KMS-11 (cell line): ENCODE results near the gene CHM.

Experiments used
- H2AFZ ChIP-seq: fragments of 200-600 bp; sonication (generic); 2 replicates; pipeline ENCODE4 v1.6.1; 2016; ENCODE audit warnings: antibody characterized with exemption, mixed run types, low read depth
- H3K27ac ChIP-seq: fragments of 200-600 bp; sonication (generic); 2 replicates; pipeline ENCODE4 v1.6.1; 2016; ENCODE audit warnings: mild to moderate bottlenecking, mixed run types
- H3K27me3 ChIP-seq: fragments of 200-600 bp; sonication (generic); 2 replicates; pipeline ENCODE4 v1.6.1; 2017; ENCODE audit warnings: mild to moderate bottlenecking, low read depth, mixed run types, moderate library complexity; ENCODE audit not compliant: insufficient read depth
- H3K36me3 ChIP-seq: fragments of 200-600 bp; sonication (generic); 2 replicates; pipeline ENCODE4 v1.6.1; 2017; ENCODE audit warnings: mild to moderate bottlenecking, mixed run types; ENCODE audit not compliant: insufficient read depth
- H3K4me1 ChIP-seq: fragments of 200-600 bp; sonication (generic); 2 replicates; pipeline ENCODE4 v1.6.1; 2016; ENCODE audit warnings: mild to moderate bottlenecking, low read depth, mixed run types; ENCODE audit not compliant: poor library complexity, severe bottlenecking
- H3K4me2 ChIP-seq: fragments of 200-600 bp; sonication (generic); 2 replicates; pipeline ENCODE4 v1.7.0; 2016; ENCODE audit warnings: mild to moderate bottlenecking, mixed run types
- H3K4me3 ChIP-seq: fragments of 200-600 bp; sonication (generic); IDR thresholded peaks from 2 replicates; pipeline ENCODE4 v1.6.1; 2017; ENCODE audit warnings: low read depth, low read length, mixed read lengths; ENCODE audit not compliant: insufficient read depth
- H3K79me2 ChIP-seq: fragments of 200-600 bp; sonication (generic); 2 replicates; pipeline ENCODE4 v1.6.1; 2016; ENCODE audit warnings: low read depth, mixed run types; ENCODE audit not compliant: insufficient read depth
- H3K9ac ChIP-seq: fragments of 200-600 bp; sonication (generic); 2 replicates; pipeline ENCODE4 v1.6.1; 2016; ENCODE audit warnings: mild to moderate bottlenecking, mixed run types
- H4K20me1 ChIP-seq: fragments of 200-600 bp; sonication (generic); 2 replicates; pipeline ENCODE4 v1.6.1; 2016; ENCODE audit warnings: mild to moderate bottlenecking, mixed run types; ENCODE audit not compliant: insufficient read depth
- CTCF ChIP-seq: fragments of 200-600 bp; sonication (generic); conservative IDR thresholded peaks from 2 replicates; pipeline ENCODE4 v1.6.1; 2017; ENCODE audit warnings: low read depth, mild to moderate bottlenecking, antibody characterized with exemption, low read length, moderate library complexity, mixed read lengths

CHM gene

GRCh38 chrX:85914431-85914830, 132.9 kb downstream of the CHM start:
- no peaks in the 10 kb centered on the region for H3K27me3 ChIP-seq
- H3K9ac ChIP-seq = no peak overlapping the region
- no peaks in the 10 kb centered on the region for H3K79me2 ChIP-seq
- no peak for TF ChIP-seq CTCF
- H3K4me2 ChIP-seq = no peak overlapping the region
- no peak overlapping the region for H3K4me3 ChIP-seq
- H2AFZ ChIP-seq = no peak overlapping the region
- no peaks in the 10 kb centered on the region for H3K4me1 ChIP-seq
- H3K36me3 ChIP-seq = no peaks in the 10 kb centered on the region
- no peak overlapping the region for H3K27ac ChIP-seq
- H4K20me1 ChIP-seq = no peaks in the 10 kb centered on the region

DNA sequence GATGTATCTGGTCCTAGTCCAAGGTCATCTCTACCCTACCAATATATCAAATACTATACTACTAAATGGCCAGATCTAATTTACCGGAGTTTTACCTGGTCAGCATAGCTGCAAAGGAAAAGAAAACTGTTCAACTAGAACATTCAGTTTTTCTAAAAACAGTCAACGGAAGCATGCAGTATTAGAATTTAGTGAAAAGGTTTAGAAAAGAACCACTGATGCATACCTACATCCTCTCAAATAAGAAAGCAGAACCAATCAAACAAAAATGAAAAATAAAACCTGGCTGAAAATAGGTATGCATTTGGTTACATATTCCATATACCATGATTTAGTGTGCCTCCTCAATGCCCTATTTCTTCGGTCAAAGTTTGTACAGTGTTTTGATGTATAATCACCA, 140.0 kb downstream of the CHM start:
- Histone ChIP-seq H3K79me2 (no peaks in the 10 kb centered on the region), H3K9ac (no peak overlapping the region), H3K4me3 (no peak overlapping the region), H3K36me3 (no peaks in the 10 kb centered on the region), H2AFZ (no peak overlapping the region), H3K27me3 (no peaks in the 10 kb centered on the region), H3K4me1 (no peaks in the 10 kb centered on the region), H3K27ac (no peak overlapping the region), H4K20me1 (no peaks in the 10 kb centered on the region), H3K4me2 (no peak overlapping the region)
- no peak for TF ChIP-seq CTCF

DNA sequence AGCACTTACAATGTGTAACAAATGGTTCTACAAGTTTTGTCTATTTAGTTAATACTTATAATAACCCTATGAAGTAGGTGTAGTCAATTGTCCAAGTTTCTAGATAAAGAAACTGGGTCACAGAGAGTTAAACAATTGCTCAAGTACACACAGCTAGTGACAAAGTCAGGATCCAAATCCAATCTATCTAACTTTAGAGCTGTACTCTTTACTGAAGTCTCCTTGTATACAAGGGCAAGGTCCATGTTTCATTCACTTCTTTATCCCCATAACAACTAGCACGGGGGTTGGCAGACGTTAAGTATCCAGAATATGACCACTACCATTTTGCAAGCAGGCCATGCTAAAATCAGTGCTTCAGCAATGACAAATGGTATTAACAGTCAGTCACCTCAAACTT, 141.0 kb downstream of the CHM start:
- H3K79me2 ChIP-seq = no peaks in the 10 kb centered on the region
- H3K36me3 ChIP-seq = no peaks in the 10 kb centered on the region
- H3K4me1 ChIP-seq = no peaks in the 10 kb centered on the region
- no peaks in the 10 kb centered on the region for H3K27me3 ChIP-seq
- TF ChIP-seq CTCF = no peak
- no peak overlapping the region for H3K27ac ChIP-seq
- H2AFZ ChIP-seq = no peak overlapping the region
- H4K20me1 ChIP-seq = no peaks in the 10 kb centered on the region
- H3K4me3 ChIP-seq = no peak overlapping the region
- H3K4me2 ChIP-seq = no peak overlapping the region
- H3K9ac ChIP-seq = no peak overlapping the region

DNA sequence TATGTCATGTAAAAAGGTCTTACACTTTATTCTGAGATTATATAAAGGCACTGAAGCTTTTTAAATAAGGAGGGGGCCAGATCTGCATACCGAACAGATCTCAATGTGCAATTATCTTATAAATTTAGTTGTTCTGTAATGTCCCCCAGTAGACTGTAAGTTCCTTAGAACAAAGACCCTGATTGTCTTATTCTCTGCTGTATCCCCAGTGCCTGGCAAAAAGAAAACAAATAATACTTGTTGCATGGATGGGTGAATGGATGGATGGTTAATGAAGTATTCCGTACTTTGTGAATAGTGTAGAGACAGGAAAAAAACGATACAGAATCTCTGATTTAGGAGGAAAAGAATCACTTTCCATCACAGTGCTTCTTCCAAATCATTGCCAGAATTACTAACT, 141.5 kb downstream of the CHM start:
- no peaks in the 10 kb centered on the region for H3K27me3 ChIP-seq
- H3K9ac ChIP-seq = no peak overlapping the region
- no peak overlapping the region for H3K27ac ChIP-seq
- H3K4me2 ChIP-seq = no peak overlapping the region
- H4K20me1 ChIP-seq = no peaks in the 10 kb centered on the region
- no peak overlapping the region for H3K4me3 ChIP-seq
- H3K79me2 ChIP-seq = no peaks in the 10 kb centered on the region
- no peaks in the 10 kb centered on the region for H3K36me3 ChIP-seq
- no peaks in the 10 kb centered on the region for H3K4me1 ChIP-seq
- no peak overlapping the region for H2AFZ ChIP-seq
- TF ChIP-seq CTCF = no peak
